Measurements from ENCODE around the gene CALML5.

DNA sequence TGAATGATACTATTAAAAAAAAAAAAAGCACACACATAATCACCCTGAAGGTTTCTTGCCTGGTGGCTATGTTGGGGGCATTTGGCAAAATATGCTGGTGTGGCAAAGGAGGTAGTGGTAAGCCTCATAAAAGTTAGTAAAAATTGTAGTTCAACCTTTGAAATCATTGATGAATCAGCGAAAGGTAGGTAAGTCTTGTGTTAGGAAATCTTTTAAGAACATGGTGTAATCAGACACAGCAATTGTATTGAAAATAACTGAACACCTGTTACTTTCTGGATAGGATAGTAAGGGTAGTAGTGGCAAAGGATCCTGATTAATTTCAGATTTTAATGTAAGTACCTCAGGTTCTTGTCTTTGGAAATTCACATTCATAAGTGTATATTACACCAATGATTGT is 40.9 kb downstream of the CALML5 start:
- TF ChIP-seq, protein P1, sequence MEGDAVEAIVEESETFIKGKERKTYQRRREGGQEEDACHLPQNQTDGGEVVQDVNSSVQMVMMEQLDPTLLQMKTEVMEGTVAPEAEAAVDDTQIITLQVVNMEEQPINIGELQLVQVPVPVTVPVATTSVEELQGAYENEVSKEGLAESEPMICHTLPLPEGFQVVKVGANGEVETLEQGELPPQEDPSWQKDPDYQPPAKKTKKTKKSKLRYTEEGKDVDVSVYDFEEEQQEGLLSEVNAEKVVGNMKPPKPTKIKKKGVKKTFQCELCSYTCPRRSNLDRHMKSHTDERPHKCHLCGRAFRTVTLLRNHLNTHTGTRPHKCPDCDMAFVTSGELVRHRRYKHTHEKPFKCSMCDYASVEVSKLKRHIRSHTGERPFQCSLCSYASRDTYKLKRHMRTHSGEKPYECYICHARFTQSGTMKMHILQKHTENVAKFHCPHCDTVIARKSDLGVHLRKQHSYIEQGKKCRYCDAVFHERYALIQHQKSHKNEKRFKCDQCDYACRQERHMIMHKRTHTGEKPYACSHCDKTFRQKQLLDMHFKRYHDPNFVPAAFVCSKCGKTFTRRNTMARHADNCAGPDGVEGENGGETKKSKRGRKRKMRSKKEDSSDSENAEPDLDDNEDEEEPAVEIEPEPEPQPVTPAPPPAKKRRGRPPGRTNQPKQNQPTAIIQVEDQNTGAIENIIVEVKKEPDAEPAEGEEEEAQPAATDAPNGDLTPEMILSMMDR (IDR thresholded peaks at IDR 0.05; ENCODE audit: insufficient read depth, low read length, poor library complexity, severe bottlenecking), result no peak
- no peak for TF ChIP-seq EZH2phosphoT487 (conservative IDR thresholded peaks at IDR 0.05; ENCODE audit: low read length)
